Suprapubic skin (tissue), 4 donors: ENCODE data around the gene WNT11. TPM values are rescaled to one million over a fixed set of nuclear protein-coding genes. Genes with fewer than 3 reads are reported as not detected.
A peak's percentile ranks its signal among the peaks of the same experiment; 100 is the strongest.

Experiments used
- DNase-seq, 2 donors: peaks; one replicate each; pipeline ENCODE4 v3.0.0-alpha.2; 2019; ENCODE audit warnings: low spot score in 2 of 2
- H3K27ac ChIP-seq: fragments of 200-600 bp; sonication (generic); one replicate; pipeline ENCODE4 v1.5.1; 2019
- H3K27me3 ChIP-seq: fragments of 200-600 bp; sonication (generic); one replicate; pipeline ENCODE4 v1.5.1; 2019
- H3K36me3 ChIP-seq: fragments of 200-600 bp; sonication (generic); one replicate; pipeline ENCODE4 v1.5.1; 2019
- H3K4me1 ChIP-seq: fragments of 200-600 bp; sonication (generic); one replicate; pipeline ENCODE4 v1.5.1; 2019
- H3K4me3 ChIP-seq: fragments of 200-600 bp; sonication (generic); one replicate; pipeline ENCODE4 v1.5.1; 2019; ENCODE audit warnings: mild to moderate bottlenecking
- H3K9me3 ChIP-seq: fragments of 200-600 bp; sonication (generic); one replicate; pipeline ENCODE4 v1.5.1; 2019
- CTCF ChIP-seq, 2 donors: fragments of 200-600 bp in 1 of 2; fragments of 450-650 bp in 1 of 2; sonication (generic) in 1 of 2; IDR thresholded peaks; one replicate each; pipeline ENCODE4 v1.5.1; 2016 to 2019; ENCODE audit warnings: antibody characterized with exemption in 2 of 2, mild to moderate bottlenecking in 1 of 2, moderate library complexity in 1 of 2
- EP300 ChIP-seq: sonication (generic); formaldehyde crosslinking; IDR thresholded peaks from one replicate; pipeline ENCODE4 v1.6.1; 2017; ENCODE audit warnings: antibody characterized with exemption
- POLR2A ChIP-seq, 2 donors: fragments of 450-650 bp; IDR thresholded peaks; one replicate each; pipeline ENCODE4 v1.6.1; 2017; ENCODE audit warnings: antibody characterized with exemption in 2 of 2, mild to moderate bottlenecking in 2 of 2, moderate library complexity in 2 of 2
- POLR2AphosphoS5 ChIP-seq, 3 donors: sonication (generic); formaldehyde crosslinking; IDR thresholded peaks; one replicate each; pipeline ENCODE4 v1.6.1; 2017; ENCODE audit warnings: antibody characterized with exemption in 3 of 3
- WGBS: methylation state at CpG from one replicate; pipeline ENCODE4 v1.1.5; 2018; 5-methylcytosine and 5-hydroxymethylcytosine counted together
- total RNA-seq, 4 donors: library from RNA; depleted of rRNA; stranded (reverse); fragments of >200 nt; gene quantifications; one replicate each; pipeline ENCODE4 v1.1.0, GENCODE V29; 2016

The WNT11 gene
- total RNA-seq, 4 donors from 2014 or later: 7.8 to 19.5 (median 11.0) TPM

- peak in 1 of 2 donors; percentile 84 for DNase-seq
- Histone ChIP-seq H3K36me3 (no peaks in the 10 kb centered on the region), H3K9me3 (no peaks in the 10 kb centered on the region), H3K4me3 (peak overlapping the region; percentile 73), H3K27me3 (peaks cover 64% of the 10 kb centered on the region), H3K4me1 (peaks cover 57% of the 10 kb centered on the region), H3K27ac (no peak overlapping the region)
- WGBS: 0% methylated on average over 33 of the region's 55 CpGs
- TF ChIP-seq POLR2A (IDR thresholded peaks at IDR 0.05) (no peak), POLR2AphosphoS5 (IDR thresholded peaks at IDR 0.05) (no peak), EP300 (no peak), CTCF (IDR thresholded peaks at IDR 0.05) (peak; percentile 83 to 99)
These were observed 1.5 kb upstream of the WNT11 start for GRCh38 chr11:76207642-76208401.

- TF ChIP-seq POLR2AphosphoS5 (IDR thresholded peaks at IDR 0.05): no peak
- no peak for TF ChIP-seq POLR2A (IDR thresholded peaks at IDR 0.05)
- TF ChIP-seq EP300: no peak
- no peak for TF ChIP-seq CTCF (IDR thresholded peaks at IDR 0.05)
- peak overlapping the region; percentile 73 for H3K4me3 ChIP-seq
- H3K36me3 ChIP-seq: no peaks in the 10 kb centered on the region
- no peaks in the 10 kb centered on the region for H3K9me3 ChIP-seq
- H3K27me3 ChIP-seq: peaks cover 52% of the 10 kb centered on the region
- peaks cover 54% of the 10 kb centered on the region for H3K4me1 ChIP-seq
- no CpG with 5 or more reads among the region's 18 CpGs for WGBS
- no peak overlapping the region for H3K27ac ChIP-seq
- no peak for DNase-seq
These were observed 300 bp downstream of the WNT11 start for GRCh38 chr11:76206077-76206326.

GRCh38 chr11:76205252-76206076 lies 838 bp downstream of the WNT11 start:
- no peak overlapping the region for H3K27ac ChIP-seq
- no peaks in the 10 kb centered on the region for H3K36me3 ChIP-seq
- TF ChIP-seq CTCF (IDR thresholded peaks at IDR 0.05) (no peak), EP300 (no peak), POLR2A (IDR thresholded peaks at IDR 0.05) (no peak)
- H3K4me3 ChIP-seq: peak overlapping the region; percentile 73
- H3K4me1 ChIP-seq: peaks cover 49% of the 10 kb centered on the region
- WGBS: 73% methylated on average over 19 of the region's 23 CpGs
- no peak for DNase-seq
- H3K27me3 ChIP-seq: peaks cover 46% of the 10 kb centered on the region
- H3K9me3 ChIP-seq: no peaks in the 10 kb centered on the region

GRCh38 chr11:76203937-76204336 lies 2.4 kb downstream of the WNT11 start:
- Histone ChIP-seq H3K27me3 (peaks cover 33% of the 10 kb centered on the region), H3K36me3 (no peaks in the 10 kb centered on the region), H3K4me1 (peaks cover 34% of the 10 kb centered on the region), H3K9me3 (no peaks in the 10 kb centered on the region), H3K4me3 (no peak overlapping the region), H3K27ac (no peak overlapping the region)
- no peak for DNase-seq
- WGBS: 72% methylated on average over 5 of the region's 5 CpGs
- TF ChIP-seq POLR2A (IDR thresholded peaks at IDR 0.05): no peak
- no peak for TF ChIP-seq CTCF (IDR thresholded peaks at IDR 0.05)
- TF ChIP-seq EP300: no peak
- TF ChIP-seq POLR2AphosphoS5 (IDR thresholded peaks at IDR 0.05): no peak
